ENCODE data around the gene CHDH.

Gene CHDH

DNA sequence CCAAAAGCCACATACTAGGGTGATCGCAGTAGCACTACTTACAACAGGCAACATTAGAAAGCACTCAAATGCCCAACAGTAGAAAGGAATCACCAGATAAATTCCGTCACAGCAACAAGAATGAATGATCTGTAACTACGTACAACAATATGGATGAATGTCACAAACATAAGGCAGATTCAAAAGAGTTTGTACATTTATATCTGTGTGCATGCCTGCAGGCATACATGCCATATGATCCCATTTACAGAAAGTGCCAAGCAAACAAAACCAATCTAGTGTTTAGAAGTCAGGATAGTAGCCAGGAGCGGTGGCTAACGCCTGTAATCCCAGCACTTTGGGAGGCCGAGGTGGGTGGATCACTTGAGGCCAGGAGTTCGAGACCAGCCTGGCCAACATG, 3.7 kb upstream of the CHDH start:
- DNase-seq (ENCODE audit: low read depth in 2 of 2), result no peak

DNA sequence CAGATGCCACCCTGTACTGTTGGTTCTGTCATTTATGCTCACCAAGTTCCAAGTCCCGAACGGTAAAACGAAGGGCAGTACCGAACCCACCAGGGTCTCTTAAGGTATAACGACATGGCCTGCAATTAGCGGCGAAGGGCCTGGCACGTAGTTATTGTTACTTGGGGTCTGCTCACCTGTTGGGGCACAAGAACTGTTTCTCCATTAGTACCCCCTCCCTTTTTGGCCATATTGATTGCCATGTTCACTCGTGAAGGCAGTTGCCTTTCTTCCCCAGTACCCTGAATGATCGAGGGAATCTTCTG, 584 bp upstream of the CHDH start:
- no peak for DNase-seq (ENCODE audit: low read depth in 2 of 2)

DNA sequence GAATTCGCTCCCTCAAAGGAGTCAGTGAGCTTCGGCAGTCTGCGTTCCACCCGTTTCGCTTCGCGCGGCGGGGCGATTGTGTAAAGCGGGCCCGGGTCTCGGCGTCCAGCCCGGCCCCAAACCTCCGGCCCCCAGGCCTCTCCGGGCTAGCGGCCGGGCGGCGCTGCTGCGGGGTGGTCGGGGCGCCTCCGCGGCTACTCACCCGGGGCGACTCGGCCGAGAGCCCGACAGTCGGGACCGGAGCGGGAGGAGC, 412 bp downstream of the CHDH start:
- DNase-seq (ENCODE audit: low read depth in 2 of 2), result no peak

DNA sequence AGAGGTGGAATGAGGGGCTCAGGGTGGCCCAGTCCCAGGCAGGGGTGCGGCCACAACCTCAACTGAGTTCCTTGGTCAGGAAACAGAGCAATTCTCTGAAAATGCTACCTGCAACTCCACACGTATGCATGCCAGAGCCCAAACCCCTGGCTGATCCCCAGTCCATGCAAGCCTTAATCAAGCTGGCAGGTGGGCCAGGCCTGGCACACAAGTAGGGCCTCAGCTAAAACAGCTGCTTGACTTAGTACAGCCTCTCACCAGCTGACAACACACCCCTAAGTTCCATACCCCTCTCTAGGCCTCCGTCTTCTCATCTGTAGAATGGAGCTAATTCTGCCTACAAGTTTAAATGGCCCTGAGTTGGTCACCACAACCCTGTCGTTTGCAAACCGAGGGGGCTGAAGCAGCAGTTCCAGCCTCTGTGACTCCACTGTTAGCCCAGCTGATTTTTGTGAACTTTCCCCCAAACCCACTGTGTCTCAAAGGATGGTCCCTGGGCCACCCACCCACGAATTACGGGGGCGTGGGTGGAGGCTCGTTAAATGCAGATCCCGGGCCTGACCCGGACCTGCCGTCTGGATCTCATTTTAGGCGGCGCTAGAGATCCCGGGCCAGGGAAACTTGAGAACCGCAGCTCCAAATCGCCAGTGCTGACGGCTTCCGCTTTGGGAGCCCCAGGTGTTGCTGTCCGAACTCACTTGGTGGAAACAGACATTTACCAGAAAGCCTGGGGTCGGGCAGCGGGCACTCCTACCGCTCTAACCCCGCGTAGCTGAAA, 927 bp downstream of the CHDH start:
- DNase-seq (ENCODE audit: low read depth in 2 of 2), result no peak

DNA sequence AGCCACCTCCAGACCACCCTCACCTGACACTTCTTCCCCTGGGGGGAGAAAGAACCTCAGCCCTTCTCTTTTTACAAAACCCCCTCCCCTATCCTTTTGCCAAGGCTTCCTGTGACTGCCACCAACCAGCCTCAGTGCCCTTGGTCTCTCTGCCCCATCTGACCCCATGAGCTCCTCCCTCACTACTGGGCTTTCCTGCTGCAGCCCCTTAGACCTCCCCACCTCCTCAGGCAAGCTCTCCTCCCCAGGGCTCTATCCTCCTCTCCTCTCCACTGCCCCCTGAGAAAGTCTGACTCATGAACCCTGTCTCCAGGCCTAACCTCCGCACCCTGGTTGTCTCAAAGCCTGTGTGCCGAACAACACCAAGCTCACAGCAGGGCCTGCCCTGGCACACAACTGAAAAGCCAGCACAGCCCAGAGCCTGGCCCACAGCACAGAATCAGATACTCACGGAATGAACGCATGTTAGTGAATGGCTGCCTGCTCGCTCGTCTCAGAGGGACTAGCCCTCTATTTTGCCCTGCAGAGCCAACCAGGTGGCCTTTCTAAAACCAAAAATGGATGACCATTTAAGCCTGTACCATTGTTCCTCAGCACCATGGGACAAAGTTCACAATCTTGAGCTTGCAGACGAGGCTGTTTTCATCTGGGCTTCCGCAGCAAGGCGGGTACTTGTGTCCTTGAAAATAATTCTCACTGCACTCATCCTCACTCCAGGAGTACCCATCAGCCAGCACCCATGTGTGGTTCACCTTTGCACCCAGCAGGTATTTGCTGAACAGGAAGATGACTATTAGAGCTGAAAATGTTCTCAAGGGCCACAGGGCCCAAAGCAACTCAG, 1.7 kb downstream of the CHDH start:
- DNase-seq (ENCODE audit: low read depth in 2 of 2), result no peak

DNA sequence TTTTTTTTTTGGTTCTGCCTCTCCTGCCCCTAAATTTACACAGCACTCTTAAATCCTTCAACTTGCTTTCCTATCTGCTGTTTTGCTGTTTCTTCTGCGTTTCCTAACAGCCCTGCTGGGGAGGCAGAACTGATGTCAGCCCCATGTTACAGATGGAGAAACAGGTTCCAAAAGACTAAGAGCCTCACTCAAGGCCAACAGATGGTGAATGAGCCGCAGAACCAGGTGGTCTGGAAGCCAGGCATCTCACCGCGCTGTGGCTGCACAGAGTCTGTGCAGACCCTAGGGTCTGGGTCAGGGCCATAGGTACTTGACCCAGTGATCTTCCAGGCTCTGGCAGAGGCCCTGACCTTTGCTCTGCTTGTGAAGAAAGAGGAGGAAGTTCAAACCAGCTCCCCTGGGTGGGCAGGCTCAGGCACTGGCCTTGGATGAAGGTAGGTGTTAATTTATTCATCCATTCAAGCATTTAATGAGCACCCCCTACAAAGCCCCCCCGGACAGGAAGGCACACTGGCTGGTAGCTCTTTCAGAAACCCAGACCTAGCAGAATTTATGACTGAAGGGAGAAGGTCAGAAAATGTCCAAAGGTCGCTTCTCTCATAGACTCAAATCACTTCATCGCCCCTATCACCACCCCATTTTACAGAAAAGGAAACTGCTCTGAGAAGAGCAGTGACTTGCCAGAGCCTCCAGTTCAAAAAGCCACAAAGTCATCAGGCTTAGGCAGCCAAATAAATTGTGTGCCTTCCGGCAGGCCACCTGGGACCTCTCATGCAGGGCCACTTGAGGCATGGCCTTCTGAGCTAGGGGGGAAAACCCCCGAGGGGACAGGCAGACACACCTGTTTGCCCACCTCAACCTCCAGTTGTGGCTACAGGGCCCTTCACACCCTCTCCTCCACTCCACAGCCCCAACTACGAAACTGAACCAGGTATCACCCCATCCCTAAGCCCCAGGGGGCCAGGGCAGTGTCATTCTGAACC, 2.7 kb downstream of the CHDH start:
- DNase-seq (ENCODE audit: low read depth in 2 of 2), result no peak

DNA sequence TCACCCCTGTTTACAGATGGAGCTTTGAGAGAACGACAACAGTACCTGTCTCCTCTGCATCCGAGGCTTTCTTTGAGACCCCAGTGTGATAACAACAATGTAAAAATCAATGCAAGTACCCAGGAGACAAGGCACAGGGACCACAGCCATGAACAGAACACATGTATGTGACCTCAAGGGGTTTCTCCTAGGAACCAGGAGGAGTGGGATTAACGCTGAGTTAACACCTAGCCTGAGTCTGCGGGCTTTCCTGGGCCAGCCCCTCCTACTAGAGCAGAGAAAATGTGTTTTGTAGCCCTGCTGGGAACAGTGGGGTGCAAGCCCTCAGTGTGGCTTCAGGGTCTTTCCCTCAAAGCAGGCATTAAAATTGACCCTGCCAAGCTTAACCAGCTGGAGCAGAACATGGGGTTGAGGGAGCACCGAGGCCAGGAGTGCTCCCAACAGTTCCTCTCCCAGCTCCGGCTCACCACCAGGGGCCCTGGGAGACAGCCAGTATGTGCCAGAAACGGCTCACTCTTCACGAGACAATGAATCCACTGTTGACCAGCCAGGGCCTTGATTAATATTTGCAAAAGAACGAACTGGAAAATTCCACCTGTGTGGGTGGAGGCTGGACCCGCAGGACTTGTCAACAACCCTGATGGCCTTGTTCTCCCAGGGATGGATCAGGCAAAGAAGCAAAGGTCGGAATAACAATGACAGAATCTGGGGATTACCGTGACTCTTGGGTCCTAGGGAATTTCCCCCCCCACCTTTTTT, 3.6 kb downstream of the CHDH start:
- no peak for DNase-seq (ENCODE audit: low read depth in 2 of 2)

DNA sequence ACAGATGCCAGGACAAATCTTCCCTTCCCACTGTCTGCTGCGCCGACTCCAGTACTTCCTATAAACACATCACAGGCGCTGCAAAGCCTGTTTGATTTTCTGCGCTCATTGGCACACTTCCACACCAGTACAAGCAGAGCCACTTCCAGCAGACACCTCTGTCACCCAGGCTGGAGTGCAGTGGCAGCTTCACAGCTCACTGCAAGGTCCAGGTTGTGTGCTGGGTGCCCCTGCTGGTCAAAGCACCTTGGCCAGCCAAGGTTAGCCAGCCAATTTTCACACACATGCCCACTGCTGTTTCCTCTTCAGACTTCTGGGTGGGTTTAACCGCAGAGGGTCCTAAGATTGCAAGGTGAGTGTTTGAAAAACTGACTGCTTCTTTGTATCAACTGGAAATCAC, 4.9 kb downstream of the CHDH start:
- no peak for DNase-seq (ENCODE audit: low read depth in 2 of 2)

DNA sequence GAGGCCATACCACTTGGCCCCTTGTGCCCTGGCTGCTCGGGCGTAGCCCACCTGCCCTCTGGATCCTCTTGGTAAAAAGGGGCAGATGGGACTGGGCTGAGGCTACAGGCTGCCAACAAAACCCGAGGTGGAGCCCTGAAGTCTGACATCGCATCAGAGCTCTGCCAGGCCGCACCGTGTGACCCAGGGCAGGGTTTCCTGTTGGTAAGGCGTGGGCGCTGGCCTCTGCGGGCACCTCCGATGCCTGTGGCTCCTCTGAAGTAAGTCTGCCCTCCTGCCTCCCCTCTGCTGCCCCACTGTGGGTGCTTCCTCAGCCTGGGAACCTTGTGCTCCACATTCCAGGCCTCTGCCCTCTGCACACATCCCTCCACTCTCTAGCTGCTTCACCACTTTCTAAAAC, 8.9 kb downstream of the CHDH start:
- no peak for DNase-seq (ENCODE audit: low read depth in 2 of 2)

DNA sequence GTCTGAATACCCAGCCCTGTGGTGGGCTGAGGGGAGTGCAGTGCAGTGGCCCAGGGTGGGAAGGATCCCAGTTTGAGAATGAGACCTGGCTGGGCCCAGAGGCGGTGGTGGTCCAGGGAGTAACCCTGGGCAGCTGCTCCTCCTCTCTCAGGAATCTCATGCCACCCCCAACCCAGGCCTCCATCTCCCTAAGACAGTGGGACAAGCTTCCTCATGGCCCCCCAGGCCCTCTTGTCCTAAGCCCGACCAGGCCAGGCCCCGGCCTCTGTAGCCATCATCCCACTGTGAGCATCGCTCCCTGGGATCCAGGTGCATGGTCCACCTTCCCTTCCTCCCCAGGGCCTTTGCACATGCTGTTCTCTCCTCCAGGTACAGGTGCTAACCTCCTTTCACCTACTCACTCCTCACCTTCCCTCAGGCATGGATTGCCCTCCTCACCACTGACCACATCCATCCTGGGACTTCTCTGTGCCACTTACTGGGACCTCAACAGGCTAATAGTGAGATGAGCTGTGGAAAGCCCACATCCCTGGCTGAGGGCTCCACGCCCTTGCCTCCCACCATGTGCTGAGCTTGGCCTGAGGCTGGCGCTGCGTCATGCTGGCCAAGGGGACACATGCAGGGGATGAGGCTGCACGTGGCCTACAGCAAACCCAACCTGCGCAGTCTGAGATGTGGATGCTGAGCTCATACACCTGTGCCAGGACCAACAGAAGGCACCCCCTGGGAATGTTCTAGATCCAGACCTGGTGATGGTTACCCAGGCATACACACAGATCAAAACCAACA, 9.9 kb downstream of the CHDH start:
- no peak for DNase-seq (ENCODE audit: low read depth in 2 of 2)

DNA sequence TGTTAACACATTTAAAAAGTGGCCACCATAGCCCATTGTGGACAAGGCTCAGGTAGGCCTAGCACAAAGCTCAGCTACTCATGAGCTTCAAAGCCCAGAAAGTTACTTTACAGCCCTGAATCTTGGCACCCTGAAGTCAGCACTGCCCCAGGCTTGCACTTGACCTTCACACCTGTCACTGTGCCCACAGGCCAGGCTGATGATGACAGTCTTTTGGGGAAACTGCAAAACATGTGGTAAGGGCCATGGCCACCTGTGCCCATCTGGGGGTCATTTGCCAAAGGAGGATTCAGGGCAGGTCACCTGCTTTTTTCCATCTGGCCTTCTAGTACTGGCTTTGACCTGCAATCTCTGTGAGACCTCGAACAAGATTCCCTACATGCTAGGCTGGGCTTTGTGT, 11.0 kb downstream of the CHDH start:
- DNase-seq (ENCODE audit: low read depth in 2 of 2), result no peak

DNA sequence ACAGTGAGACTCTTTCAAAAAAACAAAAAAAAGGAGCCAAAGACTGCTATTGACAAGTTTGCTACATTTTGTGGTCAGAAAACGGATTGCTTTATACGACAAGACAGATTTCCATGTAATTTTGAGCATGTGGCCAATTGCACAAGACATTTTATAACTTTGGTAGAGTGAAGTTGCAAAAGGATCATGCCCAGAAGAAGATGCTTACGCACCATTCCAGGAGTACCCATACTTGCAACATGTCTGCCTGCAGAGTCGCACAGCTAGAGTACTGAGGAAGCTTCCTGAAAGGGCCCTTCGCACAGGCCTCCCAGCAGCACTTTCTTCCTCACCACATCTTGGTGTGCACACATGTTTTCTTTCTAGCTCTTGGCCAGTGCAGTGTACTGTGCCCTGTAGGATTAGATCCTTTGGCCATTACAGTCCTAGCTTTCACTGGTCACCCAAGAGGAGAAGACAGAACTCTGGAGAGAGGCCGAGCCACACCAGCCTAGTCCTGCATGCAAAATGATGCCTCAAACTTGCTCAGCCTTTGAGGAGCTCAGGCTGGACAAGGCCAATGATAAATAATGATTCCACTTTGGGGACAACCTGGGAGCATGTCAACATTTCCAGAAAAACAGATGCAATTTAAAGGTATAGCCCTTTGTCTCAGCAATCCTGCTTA, 11.7 kb downstream of the CHDH start:
- no peak for DNase-seq (ENCODE audit: low read depth in 2 of 2)

DNA sequence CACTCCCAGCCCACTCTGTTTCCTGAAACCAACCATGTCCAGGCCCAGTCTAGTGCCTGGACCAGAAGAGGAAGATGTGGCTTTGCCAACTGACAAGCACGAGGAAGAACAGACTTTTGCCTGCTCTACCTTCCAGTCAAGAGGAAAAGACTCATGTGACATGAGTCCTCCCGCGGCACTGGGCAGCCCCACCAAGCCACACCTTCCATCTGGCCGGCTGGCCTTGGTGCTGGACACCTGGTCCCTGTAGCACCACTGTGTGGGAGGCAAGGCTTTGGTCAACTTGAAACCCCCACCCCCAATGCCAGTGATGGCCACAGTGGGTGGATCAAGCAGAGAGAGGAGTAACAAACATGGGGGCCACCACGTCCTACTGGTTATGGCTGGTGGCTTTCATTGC, 12.5 kb downstream of the CHDH start:
- no peak for DNase-seq (ENCODE audit: low read depth in 2 of 2)

DNA sequence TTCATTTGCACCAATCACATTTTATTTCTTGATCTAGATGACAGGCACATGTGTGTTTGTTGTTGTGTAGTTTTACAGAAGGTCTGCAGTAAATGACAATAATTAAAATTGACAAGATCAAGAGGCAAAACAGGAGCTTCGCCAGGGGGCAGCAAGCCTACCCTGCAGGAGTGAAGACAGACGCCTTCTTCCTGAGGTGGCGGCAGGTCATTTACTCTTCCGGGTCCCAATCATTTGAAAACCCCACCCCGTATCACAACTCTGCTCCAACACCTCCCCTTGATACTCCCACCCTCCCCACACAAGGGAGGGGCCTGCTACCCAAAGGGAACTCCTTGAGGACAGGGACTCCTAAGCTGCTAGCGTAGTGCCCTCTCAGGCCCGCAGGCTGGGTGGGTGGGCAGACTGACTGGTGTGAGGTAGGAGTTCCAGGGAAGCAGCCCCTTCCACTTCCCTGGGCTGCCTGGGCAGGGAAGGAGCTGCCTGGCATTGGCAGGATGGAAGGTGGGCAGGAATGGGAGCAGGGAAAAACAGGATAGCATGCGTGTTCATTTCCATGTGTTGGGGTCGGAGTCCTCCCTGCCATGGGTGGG, 13.1 kb downstream of the CHDH start:
- no peak for DNase-seq (ENCODE audit: low read depth in 2 of 2)

DNA sequence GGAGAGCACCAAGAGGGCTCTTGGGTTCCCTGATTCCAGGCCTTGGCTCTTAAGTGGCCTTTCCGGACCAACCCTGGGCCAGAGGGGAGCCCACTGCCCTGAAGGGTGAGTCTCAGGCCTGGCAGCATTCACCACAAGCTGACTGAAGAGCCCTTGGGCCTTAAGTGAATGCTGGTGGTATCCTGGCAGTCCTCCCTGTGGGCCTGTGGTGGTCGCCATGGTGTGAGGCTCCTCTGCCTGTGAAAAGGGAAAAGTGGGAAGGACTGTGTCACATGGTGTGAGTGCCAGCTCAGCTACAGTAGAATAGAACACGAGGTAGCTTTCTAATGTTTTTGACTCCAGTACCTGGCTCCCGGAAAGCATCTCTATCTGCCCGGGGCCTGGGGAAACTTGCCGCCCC, 15.3 kb downstream of the CHDH start:
- DNase-seq (ENCODE audit: low read depth in 2 of 2), result no peak

DNA sequence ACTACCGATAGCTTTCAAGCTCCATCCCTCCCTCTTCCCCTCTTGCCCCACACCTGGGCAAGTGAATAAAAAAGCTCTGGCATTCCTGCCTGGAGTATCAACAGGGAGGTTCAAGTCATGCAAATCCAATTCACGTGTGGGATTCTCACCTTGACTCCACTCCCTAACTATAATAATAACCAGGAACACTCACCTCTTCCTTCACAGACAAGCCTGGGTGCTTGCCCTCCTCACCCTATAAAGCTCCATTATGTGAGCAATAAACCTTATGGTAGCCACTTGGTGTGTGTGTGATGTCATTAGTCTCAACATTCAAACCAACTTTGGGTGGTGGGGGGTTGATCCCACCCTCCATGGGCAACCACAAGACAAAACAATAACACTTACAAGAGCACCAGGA, 16.6 kb downstream of the CHDH start:
- DNase-seq (ENCODE audit: low read depth in 2 of 2), result no peak

DNA sequence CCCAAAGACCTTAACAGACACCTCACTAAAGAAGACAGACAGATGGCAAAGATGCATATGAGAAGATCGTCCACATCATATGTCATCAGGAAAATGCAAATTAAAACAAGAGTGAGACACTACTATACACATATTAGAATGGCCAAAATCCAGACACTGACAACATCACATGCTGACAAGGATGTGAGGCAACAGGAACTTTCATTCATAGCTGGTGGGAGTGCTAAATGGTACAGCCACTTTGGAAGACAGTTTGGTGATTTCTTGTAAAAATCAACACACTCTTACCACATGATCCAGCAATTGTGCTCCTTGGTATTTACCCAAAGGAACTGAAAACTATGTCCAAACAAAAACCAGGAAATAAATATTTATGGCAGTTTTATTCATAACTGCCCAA, 17.6 kb downstream of the CHDH start:
- DNase-seq (ENCODE audit: low read depth in 2 of 2), result no peak

DNA sequence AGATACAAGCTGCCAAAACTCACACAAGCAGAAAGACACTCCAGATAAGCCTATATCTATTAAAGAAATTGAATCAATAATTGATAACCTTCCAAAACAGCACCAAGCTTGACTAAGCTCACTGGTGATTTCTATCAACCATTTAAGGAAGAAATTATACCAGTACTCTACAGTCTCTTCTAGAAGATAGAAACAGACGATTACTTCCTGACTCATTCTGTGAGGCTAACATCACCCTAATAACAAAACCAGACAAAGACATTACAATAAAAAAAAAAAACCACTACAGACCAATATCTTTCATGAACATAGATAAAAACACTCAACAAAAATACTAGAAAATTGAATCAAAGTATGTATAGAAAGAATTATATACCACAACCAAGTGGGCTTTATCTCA, 20.2 kb downstream of the CHDH start:
- DNase-seq (ENCODE audit: low read depth in 2 of 2), result no peak

DNA sequence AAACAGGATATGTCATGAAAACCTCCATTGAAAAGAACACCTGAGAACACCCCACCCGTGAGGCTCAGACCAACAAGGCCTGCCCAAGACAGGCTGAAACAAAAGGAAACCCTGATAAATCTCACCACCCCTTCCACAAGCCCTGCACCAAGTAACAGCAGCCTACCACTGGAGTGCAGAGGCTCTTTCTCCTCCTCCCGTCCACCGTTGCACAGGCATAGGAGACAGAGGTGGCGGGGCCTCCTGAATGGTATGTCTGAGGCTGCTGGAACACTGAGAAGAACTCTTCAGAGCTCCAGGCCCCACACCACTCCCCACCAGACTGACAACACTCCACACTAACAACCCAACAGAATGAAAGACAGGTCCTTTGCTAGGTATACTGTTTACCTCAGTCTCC, 21.4 kb downstream of the CHDH start:
- DNase-seq (ENCODE audit: low read depth in 2 of 2), result no peak

DNA sequence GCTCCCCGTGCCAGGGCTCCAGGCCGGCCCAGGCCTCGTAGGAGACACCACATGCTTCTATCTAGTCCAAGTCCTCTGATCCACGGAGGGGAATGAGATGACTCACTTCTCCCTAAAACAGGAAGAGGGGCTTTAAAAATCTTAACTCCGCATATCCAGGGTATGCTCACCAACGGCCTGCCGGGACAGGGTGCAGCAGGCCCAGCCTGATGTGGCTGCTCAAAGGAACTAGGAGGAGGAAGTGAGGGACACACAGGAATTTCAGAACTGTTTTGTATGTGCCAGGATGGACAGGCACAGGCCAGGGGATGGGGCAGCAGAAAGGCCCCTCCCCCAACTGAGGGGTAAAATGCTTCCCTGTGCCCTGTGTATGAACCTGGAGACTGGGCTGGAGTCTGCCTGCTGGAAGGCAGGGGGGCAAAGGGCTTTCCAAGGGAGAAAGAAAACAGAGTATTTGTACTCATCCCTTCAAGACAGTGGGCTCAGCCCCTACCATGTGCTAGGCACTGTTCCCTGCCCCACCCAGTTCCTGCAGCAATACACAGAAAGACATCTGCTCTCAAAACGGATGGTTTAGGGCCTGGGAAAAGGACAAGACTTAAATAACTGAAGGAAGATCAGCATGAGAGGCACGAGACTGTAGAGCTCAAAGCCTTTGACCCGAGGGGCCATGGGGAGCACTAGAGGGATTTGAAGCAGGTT, 22.1 kb downstream of the CHDH start:
- DNase-seq (ENCODE audit: low read depth in 2 of 2), result no peak
